SK-N-SH (cell line): Measurements from ENCODE around the gene POU6F2. TPM values are rescaled to one million over a fixed set of nuclear protein-coding genes. Genes with fewer than 3 reads are reported as not detected.

Source experiments
- CTCF ChIA-PET: fragments of 300-600, 350-600 bp; formaldehyde crosslinking; extraction: SDS; loops from one replicate; lab custom pipeline; 2021; lab: Yijun Ruan, JAX
- POLR2A ChIA-PET: fragments of 350-600 bp; sonication (Branson Sonifier 250); formaldehyde crosslinking; extraction: SDS; loops from one replicate; lab custom pipeline; 2020; ENCODE audit warnings: antibody characterized with exemption, inconsistent platforms; lab: Yijun Ruan, JAX
- DNase-seq: peaks from one replicate; pipeline ENCODE4 v3.0.0; 2012
- H2AFZ ChIP-seq: fragments of 200-600 bp; sonication (generic); 2 replicates; pipeline ENCODE4 v1.8.1; 2016; ENCODE audit warnings: antibody characterized with exemption, mild to moderate bottlenecking, low read depth
- H3F3A ChIP-seq: fragments of 200-600 bp; sonication (generic); replicated peaks from 2 replicates; pipeline ENCODE3; 2016; ENCODE audit warnings: antibody characterized with exemption, mild to moderate bottlenecking; ENCODE audit not compliant: insufficient read depth
- H3K27ac ChIP-seq, 2 experiments: fragments of 200-500 bp in 1 of 2; fragments of 200-600 bp in 1 of 2; sonication (Bioruptor generic) in 1 of 2; sonication (generic), shearing (Covaris generic) in 1 of 2; 2 replicates each; pipeline versions ENCODE4 v1.5.1 to v1.6.1; 2014 to 2016; ENCODE audit warnings: low read depth in 2 of 2, inconsistent platforms in 1 of 2, low read length in 1 of 2, mild to moderate bottlenecking in 1 of 2, mixed read lengths in 1 of 2
- H3K27me3 ChIP-seq: fragments of 200-600 bp; sonication (generic), shearing (Covaris generic); 2 replicates; pipeline ENCODE4 v1.6.1; 2016; ENCODE audit warnings: mixed run types; ENCODE audit not compliant: insufficient read depth
- H3K36me3 ChIP-seq, 2 experiments: fragments of 200-500 bp in 1 of 2; fragments of 200-600 bp in 1 of 2; sonication (Bioruptor generic) in 1 of 2; sonication (generic) in 1 of 2; replicated peaks in 1 of 2; 2 replicates each; pipeline versions ENCODE3 to v1.5.1; 2014 to 2016; ENCODE audit warnings: low read length in 1 of 2, mild to moderate bottlenecking in 1 of 2; ENCODE audit not compliant: insufficient read depth in 2 of 2, control insufficient read depth in 1 of 2
- H3K4me1 ChIP-seq, 2 experiments: fragments of 200-500 bp in 1 of 2; fragments of 200-600 bp in 1 of 2; sonication (Bioruptor generic) in 1 of 2; sonication (generic), shearing (Covaris generic) in 1 of 2; 2 replicates each; pipeline versions ENCODE4 v1.5.1 to v1.6.1; 2014 to 2016; ENCODE audit warnings: low read depth in 1 of 2, low read length in 1 of 2, mixed run types in 1 of 2; ENCODE audit not compliant: insufficient read depth in 2 of 2, control insufficient read depth in 1 of 2
- H3K4me2 ChIP-seq: fragments of 200-600 bp; sonication (generic), shearing (Covaris generic); 2 replicates; pipeline ENCODE4 v1.6.1; 2017; ENCODE audit warnings: mixed run types
- H3K4me3 ChIP-seq, 2 experiments: fragments of 200-500 bp in 1 of 2; fragments of 200-600 bp in 1 of 2; sonication (Bioruptor generic) in 1 of 2; sonication (generic), shearing (Covaris generic) in 1 of 2; 2 replicates each; pipeline versions ENCODE4 v1.5.1 to v1.8.1; 2014 to 2016; ENCODE audit warnings: low read depth in 2 of 2, inconsistent platforms in 1 of 2, low read length in 1 of 2, mild to moderate bottlenecking in 1 of 2, mixed read lengths in 1 of 2, moderate library complexity in 1 of 2
- H3K79me2 ChIP-seq: fragments of 200-600 bp; sonication (generic); 2 replicates; pipeline ENCODE4 v1.8.1; 2017; ENCODE audit warnings: mild to moderate bottlenecking; ENCODE audit not compliant: insufficient read depth
- H3K9ac ChIP-seq: fragments of 200-600 bp; sonication (generic); 2 replicates; pipeline ENCODE4 v1.6.1; 2017; ENCODE audit warnings: mixed run types
- H3K9me2 ChIP-seq: fragments of 200-600 bp; sonication (generic); 2 replicates; pipeline ENCODE4 v1.6.1; 2017; ENCODE audit warnings: mixed run types
- H3K9me3 ChIP-seq: fragments of 200-600 bp; sonication (generic); 2 replicates; pipeline ENCODE4 v1.6.1; 2017; ENCODE audit warnings: mixed run types, mild to moderate bottlenecking, moderate library complexity
- H4K20me1 ChIP-seq: fragments of 200-600 bp; sonication (generic); 2 replicates; pipeline ENCODE4 v1.6.1; 2017; ENCODE audit warnings: mild to moderate bottlenecking, mixed run types; ENCODE audit not compliant: insufficient read depth
- ELF1 ChIP-seq: IDR thresholded peaks from 2 replicates; pipeline ENCODE4 v1.4.0; 2012
- EZH2phosphoT487 ChIP-seq: fragments of 200-600 bp; sonication (generic); IDR thresholded peaks from 2 replicates; pipeline ENCODE4 v1.6.1; 2017; ENCODE audit warnings: low read depth, mixed run types, mild to moderate bottlenecking, antibody characterized with exemption, moderate library complexity, borderline replicate concordance
- MEF2A ChIP-seq: IDR thresholded peaks from 2 replicates; pipeline ENCODE4 v1.4.0; 2012; ENCODE audit warnings: low read depth, borderline replicate concordance
- RCOR1 ChIP-seq: fragments of 150-350 bp; IDR thresholded peaks from 2 replicates; pipeline ENCODE4 v1.6.1; 2017; ENCODE audit warnings: antibody characterized with exemption, low read length
- TEAD4 ChIP-seq: IDR thresholded peaks from 2 replicates; pipeline ENCODE4 v1.4.0; 2012; ENCODE audit warnings: mild to moderate bottlenecking, borderline replicate concordance; ENCODE audit not compliant: insufficient read depth
- USF1 ChIP-seq: IDR thresholded peaks from 2 replicates; pipeline ENCODE4 v1.4.0; 2012; ENCODE audit warnings: low read depth, borderline replicate concordance
- ZBTB33 ChIP-seq: IDR thresholded peaks from 2 replicates; pipeline ENCODE4 v1.4.0; 2012; ENCODE audit warnings: low read depth, borderline replicate concordance
- WGBS: methylation state at CpG from one replicate; pipeline ENCODE4 v1.1.6; 2017; ENCODE audit warnings: low lambda C conversion rate; 5-methylcytosine and 5-hydroxymethylcytosine counted together
- polyA plus RNA-seq, 3 experiments: library from polyadenylated mRNA; depleted of rRNA; stranded (reverse); fragments of >200 nt; gene quantifications; 2 replicates each; pipeline ENCODE4 v1.2.3, GENCODE V29; 2012
- TF ChIP-seq, protein P1 (sequence below): fragments of 150-350 bp; IDR thresholded peaks from 2 replicates; pipeline ENCODE4 v1.6.1; 2016; ENCODE audit warnings: mild to moderate bottlenecking, low read depth, low read length
- TF ChIP-seq, protein P2 (sequence below): fragments of 150-350 bp; IDR thresholded peaks from 2 replicates; pipeline ENCODE4 v1.6.1; 2017; ENCODE audit warnings: antibody characterized with exemption, low read length, low read depth, borderline replicate concordance
- TF ChIP-seq, protein P3 (sequence below): IDR thresholded peaks from 2 replicates; pipeline ENCODE4; 2012

The POU6F2 gene
- polyA plus RNA-seq, 1 of the 3 experiments (the other 2 are of a cell fraction) = under 0.01 TPM

DNA sequence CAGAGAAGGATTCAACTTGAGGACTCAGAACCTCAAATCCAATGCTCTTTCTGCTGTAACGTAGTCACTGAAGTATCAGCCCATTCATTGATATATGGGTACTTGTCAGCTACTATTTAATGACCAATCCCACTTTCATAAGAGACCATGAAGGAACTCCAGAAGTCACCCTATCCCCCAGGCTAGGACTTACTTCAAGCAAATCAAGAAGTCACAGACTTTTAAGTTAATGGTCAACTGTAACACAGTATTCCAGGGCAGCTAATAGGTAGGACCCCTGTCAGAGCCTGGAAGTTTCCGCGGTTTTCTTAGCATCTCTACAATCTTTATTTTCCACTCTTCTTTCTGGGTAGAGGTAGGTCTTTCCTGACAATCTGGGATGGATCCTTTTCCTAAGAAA is 269.9 kb downstream of the POU6F2 start:
- Histone ChIP-seq H2AFZ (no peak overlapping the region), H3K9me3 (no peaks in the 10 kb centered on the region), H3K4me1 (no peaks in the 10 kb centered on the region), H3K79me2 (no peaks in the 10 kb centered on the region), H4K20me1 (no peaks in the 10 kb centered on the region), H3K36me3 (no peaks in the 10 kb centered on the region), H3K27ac (no peak overlapping the region), H3F3A (no peaks in the 10 kb centered on the region), H3K9me2 (no peaks in the 10 kb centered on the region), H3K4me3 (no peak overlapping the region), H3K4me2 (no peak overlapping the region), H3K9ac (no peak overlapping the region), H3K27me3 (peaks cover 11% of the 10 kb centered on the region)
- ChIA-PET POLR2A (no interaction called here), CTCF (no interaction called here)
- 61% methylated on average over 3 of the region's 3 CpGs for WGBS
- TF ChIP-seq, protein P1, sequence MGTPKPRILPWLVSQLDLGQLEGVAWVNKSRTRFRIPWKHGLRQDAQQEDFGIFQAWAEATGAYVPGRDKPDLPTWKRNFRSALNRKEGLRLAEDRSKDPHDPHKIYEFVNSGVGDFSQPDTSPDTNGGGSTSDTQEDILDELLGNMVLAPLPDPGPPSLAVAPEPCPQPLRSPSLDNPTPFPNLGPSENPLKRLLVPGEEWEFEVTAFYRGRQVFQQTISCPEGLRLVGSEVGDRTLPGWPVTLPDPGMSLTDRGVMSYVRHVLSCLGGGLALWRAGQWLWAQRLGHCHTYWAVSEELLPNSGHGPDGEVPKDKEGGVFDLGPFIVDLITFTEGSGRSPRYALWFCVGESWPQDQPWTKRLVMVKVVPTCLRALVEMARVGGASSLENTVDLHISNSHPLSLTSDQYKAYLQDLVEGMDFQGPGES = no peak
- TF ChIP-seq EZH2phosphoT487 (no peak), RCOR1 (no peak), MEF2A (no peak), ELF1 (no peak), ZBTB33 (no peak), TEAD4 (no peak), USF1 (no peak)
- DNase-seq = no peak

- H3K9me3 ChIP-seq = no peaks in the 10 kb centered on the region
Observed at GRCh38 chr7:39248041-39248691, 270.5 kb downstream of the POU6F2 start.

More at GRCh38 chr7:39248041-39248691, 270.5 kb downstream of the POU6F2 start:
- POLR2A ChIA-PET = no interaction called here
- no peak overlapping the region for H2AFZ ChIP-seq
- no peaks in the 10 kb centered on the region for H3K4me1 ChIP-seq
- H3F3A ChIP-seq = no peaks in the 10 kb centered on the region
- TF ChIP-seq, protein P2, sequence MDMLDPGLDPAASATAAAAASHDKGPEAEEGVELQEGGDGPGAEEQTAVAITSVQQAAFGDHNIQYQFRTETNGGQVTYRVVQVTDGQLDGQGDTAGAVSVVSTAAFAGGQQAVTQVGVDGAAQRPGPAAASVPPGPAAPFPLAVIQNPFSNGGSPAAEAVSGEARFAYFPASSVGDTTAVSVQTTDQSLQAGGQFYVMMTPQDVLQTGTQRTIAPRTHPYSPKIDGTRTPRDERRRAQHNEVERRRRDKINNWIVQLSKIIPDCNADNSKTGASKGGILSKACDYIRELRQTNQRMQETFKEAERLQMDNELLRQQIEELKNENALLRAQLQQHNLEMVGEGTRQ = no peak
- no peak for TF ChIP-seq USF1
- TF ChIP-seq, protein P3, sequence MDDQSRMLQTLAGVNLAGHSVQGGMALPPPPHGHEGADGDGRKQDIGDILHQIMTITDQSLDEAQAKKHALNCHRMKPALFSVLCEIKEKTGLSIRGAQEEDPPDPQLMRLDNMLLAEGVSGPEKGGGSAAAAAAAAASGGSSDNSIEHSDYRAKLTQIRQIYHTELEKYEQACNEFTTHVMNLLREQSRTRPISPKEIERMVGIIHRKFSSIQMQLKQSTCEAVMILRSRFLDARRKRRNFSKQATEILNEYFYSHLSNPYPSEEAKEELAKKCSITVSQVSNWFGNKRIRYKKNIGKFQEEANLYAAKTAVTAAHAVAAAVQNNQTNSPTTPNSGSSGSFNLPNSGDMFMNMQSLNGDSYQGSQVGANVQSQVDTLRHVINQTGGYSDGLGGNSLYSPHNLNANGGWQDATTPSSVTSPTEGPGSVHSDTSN = no peak
- H3K79me2 ChIP-seq = no peaks in the 10 kb centered on the region
- no peak overlapping the region for H3K9ac ChIP-seq
- H3K36me3 ChIP-seq = no peaks in the 10 kb centered on the region
- WGBS = 2% methylated on average over 4 of the region's 4 CpGs
- no peak overlapping the region for H3K4me2 ChIP-seq
- H3K27ac ChIP-seq = no peak overlapping the region
- H3K4me3 ChIP-seq = no peak overlapping the region
- no peak for DNase-seq
- no peaks in the 10 kb centered on the region for H4K20me1 ChIP-seq
- CTCF ChIA-PET = no interaction called here
- H3K27me3 ChIP-seq = peaks cover 11% of the 10 kb centered on the region
- no peaks in the 10 kb centered on the region for H3K9me2 ChIP-seq
